NK-92 (cell line): ENCODE measurements around the gene PIK3C3.
"Not testable (repeated sequence)": the region's sequence is repeated elsewhere in the genome, so short reads cannot be mapped to it uniquely, and the experiment has no call there.

ENCODE experiments used
- DNase-seq: peaks from one replicate; lab custom pipeline; 2025; ENCODE audit not compliant: unreplicated experiment; lab: John Stamatoyannopoulos, UW

The PIK3C3 gene

GRCh38 chr18:42018831-42019230 lies 63.8 kb downstream of the PIK3C3 start:
- DNase-seq = no peak

DNA sequence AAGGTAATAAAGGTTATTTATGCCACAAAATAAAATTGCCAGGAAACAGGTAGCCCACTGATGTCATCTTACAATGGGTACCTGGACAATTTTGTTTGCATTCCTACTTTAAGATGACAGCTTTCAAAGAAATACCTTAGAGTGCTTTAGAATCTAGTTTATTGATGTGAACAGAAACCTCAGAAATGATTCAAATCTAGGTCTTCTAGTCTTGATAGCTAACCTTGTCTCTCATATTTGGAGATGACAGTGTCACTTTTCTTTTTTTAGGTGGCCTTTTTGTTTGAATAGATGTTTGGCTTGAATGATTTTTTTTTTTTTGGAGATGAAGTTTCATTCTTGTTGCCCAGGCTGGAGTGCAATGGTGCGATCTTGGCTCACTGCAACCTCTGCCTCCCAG lies 69.1 kb downstream of the PIK3C3 start:
- no peak for DNase-seq

DNA sequence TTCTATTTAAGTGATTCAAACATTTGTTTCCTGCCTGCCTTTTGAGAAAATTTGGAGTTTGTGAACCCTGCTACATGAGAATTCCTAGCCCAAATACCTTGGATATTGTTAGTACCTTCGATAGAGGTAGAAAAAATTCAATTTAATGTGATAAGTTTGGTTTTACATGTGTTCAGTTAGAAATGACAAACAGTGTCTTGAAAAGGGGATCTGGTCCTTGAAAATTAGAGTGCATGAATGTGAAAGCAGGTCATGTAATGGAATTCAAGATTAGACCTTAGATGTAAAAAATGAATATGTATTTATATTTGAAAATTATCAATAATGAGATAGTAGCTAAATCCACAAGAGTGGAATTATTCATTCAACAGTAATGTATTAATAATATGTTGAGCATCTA lies 70.5 kb downstream of the PIK3C3 start:
- no peak for DNase-seq

DNA sequence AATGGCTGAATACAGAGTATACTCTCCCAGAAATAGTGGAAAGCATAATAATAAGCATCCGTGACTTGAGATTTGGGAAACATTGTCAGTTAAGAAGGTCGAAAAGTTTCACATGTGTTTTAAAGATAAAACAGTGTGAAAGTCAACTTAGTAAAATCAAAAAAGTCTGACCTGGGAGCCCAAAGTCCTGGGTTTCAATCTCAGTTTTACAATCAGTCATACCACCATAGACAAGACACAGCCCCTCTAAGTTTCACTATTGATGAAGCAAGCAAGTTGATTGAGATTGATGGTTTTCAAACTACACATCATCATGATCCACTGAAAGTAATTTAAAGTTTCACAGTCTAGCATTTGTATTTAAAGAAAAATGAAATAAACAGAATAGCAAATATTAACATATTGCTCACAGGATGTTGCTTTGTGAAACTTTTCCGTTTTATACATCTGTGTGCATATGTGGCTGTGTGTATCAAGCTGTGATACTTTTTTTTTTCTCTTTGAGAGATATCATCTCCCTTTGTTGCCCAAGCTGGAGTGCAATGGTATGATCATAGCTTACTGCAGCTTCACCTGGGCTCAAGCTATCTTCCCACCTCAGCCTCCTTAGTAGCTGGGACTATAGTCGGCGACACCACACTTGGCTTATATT lies 71.1 kb downstream of the PIK3C3 start:
- DNase-seq = no peak

GRCh38 chr18:42028247-42028832 lies 73.3 kb downstream of the PIK3C3 start:
- DNase-seq = no peak

- no peak for DNase-seq
Observed at GRCh38 chr18:42029092-42029491, 74.1 kb downstream of the PIK3C3 start.

GRCh38 chr18:42030586-42031182 lies 75.7 kb downstream of the PIK3C3 start:
- DNase-seq = no peak

GRCh38 chr18:42032447-42032846 lies 77.4 kb downstream of the PIK3C3 start:
- no peak for DNase-seq

DNA sequence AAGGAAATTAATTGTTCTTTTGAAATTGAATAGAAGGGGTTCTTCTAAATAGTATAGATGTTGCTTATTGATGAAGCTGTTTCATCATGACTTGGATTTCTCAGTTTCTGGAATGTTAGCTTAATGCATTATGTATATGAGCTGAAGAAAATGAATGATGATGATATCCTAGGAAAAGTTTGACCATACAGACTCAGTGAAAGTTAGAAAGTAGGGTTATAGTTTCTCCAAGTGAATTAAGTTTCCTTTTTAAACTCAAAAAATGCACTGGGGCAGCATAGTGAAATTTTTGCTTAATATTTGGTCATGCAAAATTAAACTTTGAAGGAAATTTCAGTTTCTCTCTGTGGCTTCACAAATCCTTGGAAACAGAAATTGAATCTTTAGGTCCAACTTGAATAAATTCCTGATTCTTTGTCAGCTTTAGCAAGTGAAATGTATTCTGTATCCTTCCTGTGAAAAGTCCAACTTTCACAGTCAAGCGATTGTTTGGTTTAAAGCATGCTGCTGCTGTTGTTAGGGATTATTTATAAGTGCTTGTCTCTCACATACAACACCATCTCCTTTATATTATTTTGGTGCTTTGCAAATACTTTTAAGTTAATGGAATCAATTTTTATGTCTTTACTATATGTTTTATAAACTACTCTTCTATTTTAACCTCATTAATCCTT lies 78.2 kb downstream of the PIK3C3 start:
- DNase-seq = no peak

DNA sequence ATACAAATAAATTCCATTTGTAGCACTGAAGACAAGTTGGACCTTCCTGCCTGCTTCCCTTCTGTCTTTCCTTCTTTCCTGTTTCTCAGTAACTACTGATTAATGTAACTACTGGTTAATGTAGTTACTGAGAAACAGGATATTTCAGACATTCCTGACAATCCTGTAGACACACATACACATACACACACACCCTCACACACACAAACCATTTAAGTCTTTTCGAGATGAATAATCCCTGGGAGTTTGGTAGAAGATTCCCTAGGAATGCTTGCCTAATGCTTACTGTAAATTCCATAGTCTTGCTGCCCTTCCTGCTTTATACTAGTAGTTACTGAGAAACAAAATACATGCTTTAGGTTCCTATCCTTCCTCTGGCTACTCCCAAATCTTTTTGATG lies 83.9 kb downstream of the PIK3C3 start:
- no peak for DNase-seq

DNA sequence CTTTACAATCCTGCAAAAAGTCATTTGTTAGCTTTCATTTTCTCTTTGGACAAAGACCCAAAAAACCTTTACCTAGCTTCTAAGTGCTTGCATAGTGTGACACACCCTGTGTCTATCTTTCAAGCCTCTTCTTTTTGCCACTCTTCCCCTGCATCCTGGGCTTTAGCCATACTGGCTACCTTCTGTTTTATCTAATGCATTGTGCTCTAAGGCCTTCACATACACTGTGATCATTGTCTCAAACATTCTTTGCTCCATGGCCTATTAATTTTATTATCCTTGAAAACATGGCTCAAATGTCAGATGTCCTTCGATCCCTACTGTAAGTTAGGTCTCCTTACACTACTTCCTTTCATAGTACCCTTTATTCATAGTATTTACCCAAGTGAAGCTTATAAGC lies 84.4 kb downstream of the PIK3C3 start:
- DNase-seq = no peak

DNA sequence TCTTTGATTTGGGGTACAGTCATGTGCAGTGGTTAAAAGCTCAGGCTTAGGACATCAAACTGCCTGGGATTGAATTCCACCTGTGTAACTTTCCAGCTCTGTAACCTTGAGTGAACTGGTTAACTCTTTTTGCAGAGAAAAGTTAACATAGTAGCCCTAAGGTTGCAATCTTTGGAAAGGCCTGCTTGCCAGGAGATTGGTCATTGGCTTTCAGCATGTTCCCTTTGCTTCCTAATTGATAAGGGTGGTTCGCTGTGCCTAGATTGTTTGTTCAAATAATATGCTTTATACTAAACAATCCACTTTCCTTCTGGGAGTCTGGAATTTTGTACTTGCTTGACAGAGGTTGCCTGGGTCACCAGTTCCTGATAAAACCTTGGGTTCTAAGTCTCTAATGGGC lies 86.8 kb downstream of the PIK3C3 start:
- no peak for DNase-seq

DNA sequence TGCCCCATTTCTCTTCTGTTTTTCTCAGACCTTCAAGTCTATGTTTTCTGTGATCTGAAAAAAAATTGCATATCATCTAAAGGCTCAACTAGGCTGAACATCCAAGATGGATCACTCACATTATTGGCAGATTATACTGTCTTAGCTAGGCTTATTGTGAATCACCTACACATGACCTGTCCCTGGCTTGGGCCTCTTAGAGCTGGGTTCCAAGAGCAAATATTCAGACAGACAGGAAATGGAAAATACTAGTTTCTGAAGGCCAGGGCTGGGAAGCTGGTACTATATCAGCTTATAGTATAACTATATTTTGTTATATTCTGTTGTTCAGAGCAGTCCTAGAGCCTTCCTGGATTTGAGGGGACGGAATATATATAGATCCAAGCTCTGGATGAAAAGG lies 90.3 kb downstream of the PIK3C3 start:
- DNase-seq = no peak

GRCh38 chr18:42047721-42048120 lies 92.7 kb downstream of the PIK3C3 start:
- DNase-seq = no peak

DNA sequence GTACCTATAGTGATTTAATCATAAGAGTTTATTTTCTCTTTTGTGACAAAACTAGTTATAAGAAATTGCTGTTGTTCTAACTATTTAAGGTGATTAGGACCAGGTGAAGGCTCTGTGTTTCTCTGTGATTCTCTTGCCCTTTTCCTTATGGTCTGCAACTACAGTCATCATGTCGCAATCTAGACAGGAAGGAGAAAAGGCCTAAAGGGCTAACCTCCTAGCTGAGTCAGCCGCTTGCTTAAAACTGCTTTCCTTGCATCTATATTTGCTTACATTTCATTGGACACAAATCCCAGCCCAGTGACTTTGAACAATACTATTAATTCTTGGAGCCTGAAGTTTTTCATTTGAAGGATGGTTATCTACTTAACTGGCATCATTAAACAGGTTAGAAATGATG lies 93.1 kb downstream of the PIK3C3 start:
- no peak for DNase-seq

GRCh38 chr18:42049536-42049935 lies 94.5 kb downstream of the PIK3C3 start:
- DNase-seq = not testable (repeated sequence)

DNA sequence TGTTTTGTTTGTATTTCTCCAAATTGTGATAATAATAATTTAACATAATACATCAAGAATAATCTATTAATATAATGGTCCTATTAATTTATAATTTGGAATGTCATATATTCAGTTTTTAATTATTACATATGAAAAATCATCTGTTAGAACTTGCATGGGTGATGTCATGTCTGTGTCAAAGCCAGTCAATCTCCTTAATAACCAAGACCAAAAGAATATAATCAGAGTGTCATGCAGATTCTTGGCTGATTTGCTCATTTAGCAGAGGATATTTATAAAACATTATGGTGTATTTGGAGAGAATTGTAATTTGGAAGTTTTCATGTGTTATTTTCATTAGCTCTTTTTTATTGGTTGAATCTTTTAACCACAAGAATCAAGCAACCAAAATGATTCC lies 96.4 kb downstream of the PIK3C3 start:
- no peak for DNase-seq

GRCh38 chr18:42052122-42052708 lies 97.2 kb downstream of the PIK3C3 start:
- no peak for DNase-seq

GRCh38 chr18:42053188-42053781 lies 98.3 kb downstream of the PIK3C3 start:
- no peak for DNase-seq

DNA sequence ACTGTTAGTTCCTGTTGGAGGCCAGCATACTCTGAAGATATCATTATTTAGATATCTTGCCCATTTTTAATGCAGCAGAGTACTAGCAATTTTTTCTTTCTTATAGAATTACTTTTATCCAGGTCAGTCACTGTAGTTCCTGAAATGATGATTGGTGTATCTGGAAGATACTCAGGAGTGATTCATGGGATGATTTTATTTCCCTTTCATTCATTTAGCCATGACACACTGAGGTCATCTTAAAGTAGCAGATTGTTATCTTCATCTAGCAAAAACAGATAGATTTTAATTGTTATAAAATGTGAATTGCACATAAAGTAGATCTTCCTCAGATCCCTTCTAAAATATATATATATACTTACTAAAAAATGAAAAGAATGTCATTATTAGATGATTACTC lies 109.1 kb downstream of the PIK3C3 start:
- DNase-seq = no peak

- no peak for DNase-seq
Observed at GRCh38 chr18:42067518-42067917, 112.5 kb downstream of the PIK3C3 start.
